Left colon (tissue), 2 donors: ENCODE results near the gene UBE3C. TPM values are rescaled to one million over a fixed set of nuclear protein-coding genes. Genes with fewer than 3 reads are reported as not detected.
"Not testable (repeated sequence)": the region's sequence is repeated elsewhere in the genome, so short reads cannot be mapped to it uniquely, and the experiment has no call there.

ENCODE experiments used
- ATAC-seq: fragments of 200-7000 bp; cut with Tn5 transposase; one replicate; pipeline ENCODE4 v1.9.1; 2020; ENCODE audit warnings: mild to moderate bottlenecking, moderate library complexity
- DNase-seq, 2 donors: peaks; one replicate each; pipeline ENCODE4 v3.0.0-alpha.2; 2020
- intact Hi-C, 2 donors: fragments of 100-400 bp; cut with DNase I in 1 of 2; cut with micrococcal nuclease in 1 of 2; formaldehyde crosslinking; loops; one replicate each; pipeline versions ENCODE4 v1.11.2 to v1.14.0; 2022; cut with DNase I, micrococcal nuclease
- total RNA-seq, 2 donors: library from RNA; stranded (reverse); fragmentation: NEBNext Ultra II Directional; extraction: Animal tissue kit (Norgen Biotek cat#: 25700); gene quantifications; one replicate each; pipeline ENCODE4 v1.2.1, GENCODE V29; 2021
- donor health status: DM: no; HTN: no; CAD: no.
- donor health status: DM: yes; HTN: yes; CAD: no.

The UBE3C gene
- total RNA-seq, 2 donors from 2014 or later, result 54.4 to 71.8 TPM

DNA sequence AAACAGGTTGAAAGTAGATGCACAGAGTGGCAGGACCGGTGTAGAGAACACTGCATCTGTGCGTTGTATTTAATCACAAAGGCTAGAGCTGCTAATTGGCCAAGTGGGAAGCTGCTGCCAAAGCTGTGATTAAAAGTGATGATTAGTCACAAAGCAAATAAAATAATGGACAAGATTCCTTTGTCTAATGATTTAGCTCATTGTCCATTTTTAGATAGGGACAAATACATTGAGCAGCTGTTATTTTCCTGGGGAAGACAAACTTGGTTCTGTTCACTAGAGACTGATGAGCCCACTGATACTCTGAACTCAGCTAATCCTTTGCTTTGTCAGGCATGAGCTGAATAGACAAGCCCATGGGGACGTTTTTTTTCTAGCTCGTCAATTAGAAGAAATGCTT is 19.7 kb downstream of the UBE3C start:
- intact Hi-C loops, result no loop called here
- no peak for DNase-seq
- ATAC-seq, result no peak

GRCh38 chr7:157159537-157159936 is 20.8 kb downstream of the UBE3C start:
- intact Hi-C loops, DNase-seq, ATAC-seq: not testable (repeated sequence)

DNA sequence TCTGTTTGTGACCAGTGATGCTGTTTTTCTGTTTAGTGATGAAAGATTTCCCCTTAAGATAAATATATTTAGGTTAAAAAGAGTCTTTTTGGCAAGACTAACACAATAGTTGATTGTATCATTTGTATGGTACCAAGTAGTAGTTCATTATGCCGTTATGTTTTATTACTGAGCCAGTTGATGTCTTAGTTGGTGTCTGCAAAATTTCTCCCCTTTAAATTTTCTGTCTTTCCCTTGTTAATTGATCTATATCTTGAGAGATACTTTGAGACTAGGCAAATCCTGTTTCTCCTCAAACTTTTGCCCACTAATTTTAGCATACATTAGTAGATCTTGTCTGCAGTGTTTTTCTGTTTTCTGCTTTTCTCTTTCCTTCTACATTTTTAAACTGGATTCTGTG is 21.7 kb downstream of the UBE3C start:
- intact Hi-C loops, result no loop called here
- DNase-seq, result no peak
- no peak for ATAC-seq

DNA sequence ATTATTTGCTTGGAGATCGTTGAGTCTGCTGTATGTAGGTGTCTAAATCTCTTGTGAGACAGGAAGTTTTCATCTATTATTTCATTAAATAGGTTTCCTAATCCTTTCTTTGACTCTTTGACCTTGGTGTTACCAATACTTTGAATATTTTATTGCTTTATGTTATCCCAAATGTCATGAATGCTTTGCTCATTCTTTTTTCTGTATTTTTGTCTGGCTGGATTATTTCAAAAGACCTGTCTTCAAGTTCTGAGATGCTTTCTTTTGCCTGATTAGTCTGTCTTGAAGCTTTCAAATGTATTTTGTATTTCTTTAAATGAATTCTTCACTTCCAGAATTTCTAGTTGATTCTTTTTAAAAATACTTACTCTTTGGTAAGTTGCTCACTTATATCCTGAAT is 27.3 kb downstream of the UBE3C start:
- DNase-seq (no peak), ATAC-seq (no peak)
- intact Hi-C loops, result no loop called here

DNA sequence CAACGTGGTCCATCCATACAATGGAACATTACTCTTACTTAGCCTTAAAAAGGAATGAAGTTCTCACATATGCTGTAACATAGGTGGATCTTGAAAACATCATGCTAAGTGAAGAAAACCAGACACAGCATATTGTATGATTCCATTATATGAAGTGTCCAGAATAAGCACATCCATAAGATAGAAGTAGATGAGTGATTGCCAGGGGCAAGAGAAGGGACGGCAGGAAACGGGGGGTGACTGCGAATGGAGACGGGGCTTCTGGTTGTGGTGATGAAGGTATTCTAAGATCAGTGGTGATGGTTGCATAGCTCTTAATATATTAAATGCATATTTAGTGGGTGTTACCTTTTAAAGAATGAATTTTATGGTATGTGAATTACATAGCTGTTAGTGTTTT is 29.8 kb downstream of the UBE3C start:
- ATAC-seq (no peak), DNase-seq (no peak)
- intact Hi-C loops, result no loop called here

GRCh38 chr7:157176771-157177170 is 38.0 kb downstream of the UBE3C start:
- DNase-seq, result no peak
- intact Hi-C loops, result no loop called here
- ATAC-seq, result no peak

GRCh38 chr7:157177333-157177982 is 38.7 kb downstream of the UBE3C start:
- DNase-seq, result no peak
- intact Hi-C loops, result no loop called here

GRCh38 chr7:157177983-157178381 is 39.3 kb downstream of the UBE3C start:
- intact Hi-C loops, result no loop called here
- DNase-seq, result no peak
- ATAC-seq, result no peak

More at GRCh38 chr7:157177333-157177982, 38.7 kb downstream of the UBE3C start:
- ATAC-seq, result no peak

DNA sequence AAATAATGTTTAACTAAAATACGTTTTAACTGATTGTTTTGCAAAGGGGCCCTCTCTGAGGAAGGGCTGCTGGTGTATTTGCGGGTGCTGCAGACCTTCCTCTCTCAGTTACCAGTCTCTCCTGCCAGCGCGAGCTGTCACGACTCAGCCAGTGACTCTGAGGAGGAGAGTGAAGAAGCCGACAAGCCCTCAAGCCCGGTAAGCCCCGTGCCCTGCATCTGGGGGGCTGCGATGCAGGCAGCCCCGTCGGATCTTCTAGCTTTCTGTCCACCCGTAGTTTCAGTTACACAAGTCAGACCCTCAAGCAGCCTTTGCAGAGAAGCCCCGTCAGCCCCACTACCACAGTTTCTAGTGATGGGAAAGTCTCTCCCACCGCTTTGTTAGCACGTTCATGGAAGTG is 45.1 kb downstream of the UBE3C start:
- DNase-seq, result no peak
- intact Hi-C loops, result no loop called here
- ATAC-seq, result no peak

- DNase-seq (no peak), ATAC-seq (no peak)
- intact Hi-C loops, result no loop called here
Observed at GRCh38 chr7:157188091-157188665, 49.5 kb downstream of the UBE3C start.

DNA sequence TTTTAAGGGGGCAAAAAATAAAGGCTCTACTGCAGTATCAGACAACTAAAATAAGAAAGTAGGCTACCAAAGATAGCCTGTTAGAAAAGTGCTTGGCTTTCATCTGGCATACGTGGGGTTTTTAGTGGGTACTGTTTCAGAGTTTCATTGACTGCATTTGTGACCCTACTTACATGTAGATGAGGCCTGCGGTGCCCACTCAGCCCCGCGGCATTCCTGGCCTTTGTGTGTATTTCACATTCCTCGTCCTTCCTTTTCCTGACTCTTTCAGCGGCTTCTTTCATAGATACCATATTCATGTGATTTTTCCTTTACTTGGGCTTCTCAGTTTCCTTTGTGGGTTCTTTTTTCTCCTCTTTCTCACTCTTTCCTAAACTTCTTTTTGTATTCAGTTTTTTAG is 50.7 kb downstream of the UBE3C start:
- ATAC-seq, result no peak
- DNase-seq, result no peak
- intact Hi-C loops, result no loop called here

GRCh38 chr7:157192861-157193260 is 54.1 kb downstream of the UBE3C start:
- intact Hi-C loops, result no loop called here
- DNase-seq (no peak), ATAC-seq (no peak)

GRCh38 chr7:157193274-157193673 is 54.5 kb downstream of the UBE3C start:
- DNase-seq (no peak), ATAC-seq (peak; percentile 66)
- intact Hi-C loops, result no loop called here

GRCh38 chr7:157194948-157195347 is 56.2 kb downstream of the UBE3C start:
- no peak for ATAC-seq
- intact Hi-C loops, result no loop called here
- DNase-seq, result no peak

DNA sequence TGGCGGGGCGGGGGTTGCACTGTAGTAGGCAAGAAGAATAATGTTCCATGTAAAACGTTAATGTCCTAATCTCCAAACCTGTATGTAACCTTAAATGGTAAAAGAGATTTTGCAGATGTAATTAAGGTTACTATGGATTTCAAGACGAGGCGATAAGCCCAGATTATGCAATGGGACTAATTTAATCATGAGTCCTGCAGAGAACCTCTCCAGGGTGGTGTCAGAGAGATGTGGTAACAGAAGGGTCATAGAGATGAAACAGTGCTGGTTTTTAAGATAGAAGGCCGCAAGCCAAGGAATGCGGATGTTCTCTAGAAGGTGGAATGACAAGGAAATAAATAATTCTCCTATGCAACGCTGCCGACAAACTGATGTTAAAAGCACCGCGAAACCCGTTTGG is 57.1 kb downstream of the UBE3C start:
- DNase-seq, result no peak
- no peak for ATAC-seq
- intact Hi-C loops, result no loop called here

GRCh38 chr7:157204134-157204533 is 65.4 kb downstream of the UBE3C start:
- DNase-seq (no peak), ATAC-seq (no peak)
- intact Hi-C loops, result no loop called here

DNA sequence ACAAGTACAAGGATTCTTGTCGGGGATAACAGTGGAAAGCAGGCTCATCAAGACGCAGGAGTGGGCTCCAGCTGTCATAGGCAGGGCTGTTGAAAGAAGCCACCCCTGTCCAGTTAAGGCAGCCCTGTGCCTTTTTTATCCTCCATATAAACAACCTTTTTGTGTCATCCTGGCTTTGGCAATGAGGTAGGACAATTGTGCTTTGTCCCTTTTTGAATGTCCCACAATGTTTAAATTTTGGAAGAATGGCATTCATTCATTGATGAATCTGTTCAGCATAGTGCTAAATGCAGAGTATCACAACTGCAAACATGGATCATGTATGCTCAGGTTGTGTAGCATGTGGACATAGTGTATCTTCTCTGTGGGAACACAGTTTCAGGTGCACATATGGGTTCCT is 66.7 kb downstream of the UBE3C start:
- DNase-seq (no peak), ATAC-seq (no peak)
- intact Hi-C loops, result no loop called here

DNA sequence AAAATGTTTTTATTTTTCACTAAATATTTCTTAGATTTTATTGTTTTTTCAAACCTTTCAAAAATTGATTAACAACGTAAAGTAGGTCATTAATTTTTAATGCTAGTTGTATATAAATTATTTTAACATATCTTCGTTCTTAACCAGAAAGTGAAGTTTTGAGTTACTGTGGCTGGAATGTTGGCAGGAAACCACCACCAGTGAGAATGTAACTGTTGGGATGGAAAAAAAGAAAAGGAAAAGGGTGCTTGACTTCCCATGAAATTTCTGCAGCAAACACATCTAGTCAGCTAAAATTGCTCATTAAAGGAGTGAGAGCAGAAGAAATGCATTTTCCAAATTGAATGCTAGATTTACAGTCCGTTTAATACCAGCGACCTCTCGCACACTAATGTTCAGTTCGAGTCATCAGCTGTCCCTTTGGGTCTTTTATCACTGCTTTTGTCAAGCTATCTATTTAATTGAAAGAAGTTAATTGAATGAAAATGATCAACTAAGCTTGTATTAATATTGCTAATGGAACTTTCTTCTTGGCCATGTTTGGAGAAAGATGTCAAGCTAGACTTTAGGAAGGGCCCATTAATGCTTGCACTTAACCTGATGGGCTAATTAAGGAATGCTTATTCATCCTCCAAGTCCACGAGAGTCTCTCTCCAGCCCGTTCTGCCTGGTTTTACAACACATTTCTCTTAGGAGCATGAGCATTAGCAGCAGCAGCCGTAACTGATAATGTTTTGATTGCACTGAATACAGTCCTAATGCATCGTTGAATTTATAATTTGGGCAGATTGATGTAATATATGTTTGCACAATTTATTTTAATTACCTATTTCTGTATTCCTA is 70.1 kb downstream of the UBE3C start:
- DNase-seq (no peak), ATAC-seq (no peak)
- intact Hi-C loops, result no loop called here

DNA sequence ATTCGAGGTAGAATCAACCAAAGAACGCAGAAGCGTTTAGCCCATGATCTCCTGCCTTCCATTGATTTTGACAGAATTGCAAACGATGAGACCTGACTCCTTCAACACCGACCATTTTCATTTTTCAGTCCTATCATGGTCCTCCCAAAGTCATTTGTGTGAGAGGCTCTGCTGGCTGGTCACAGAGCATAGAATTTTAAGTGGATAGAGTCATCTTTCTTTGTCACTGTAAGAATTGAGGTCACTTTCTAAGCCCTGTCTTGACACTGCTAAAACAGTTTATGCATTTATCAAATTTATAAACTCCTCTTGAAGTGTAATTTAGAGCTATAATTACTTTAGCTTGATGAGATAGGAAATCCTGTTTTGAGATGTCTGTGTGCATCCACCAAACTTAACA is 72.0 kb downstream of the UBE3C start:
- DNase-seq, result no peak
- intact Hi-C loops, result no loop called here
- no peak for ATAC-seq

GRCh38 chr7:157211690-157212089 is 73.0 kb downstream of the UBE3C start:
- DNase-seq (no peak), ATAC-seq (no peak)
- intact Hi-C loops, result no loop called here
